GM12878 (cell line): ENCODE measurements around the gene MEGF11. TPM values are rescaled to one million over a fixed set of nuclear protein-coding genes. Genes with fewer than 3 reads are reported as not detected.

ENCODE experiments used
- ATAC-seq: fragments of 200-7000 bp; cut with Tn5 transposase; 3 replicates; pipeline ENCODE4 v1.9.1; 2020; ENCODE audit warnings: mild to moderate bottlenecking, moderate library complexity
- BruUV-seq: library from RNA; stranded (reverse); fragments of 400-500 nt; replicated peaks from 2 replicates; lab custom pipeline; 2021; lab: Mats Ljungman, UMichigan
- CTCF ChIA-PET: fragments of 300-600 bp; sonication (Branson Sonifier 250); formaldehyde crosslinking; extraction: SDS; loops from one replicate; lab custom pipeline; 2021; ENCODE audit warnings: inconsistent platforms; lab: Yijun Ruan, JAX
- POLR2A ChIA-PET: fragments of 350-600 bp; formaldehyde crosslinking; extraction: SDS; loops from one replicate; lab custom pipeline; 2021; ENCODE audit warnings: inconsistent platforms; lab: Charles Lee
- RAD21 ChIA-PET: fragments of 300-600 bp; sonication (Branson Sonifier 250); formaldehyde crosslinking; loops from one replicate; lab custom pipeline; 2023; ENCODE audit warnings: antibody characterized with exemption; ENCODE audit not compliant: unreplicated experiment; lab: Charles Lee
- SMC1A ChIA-PET: fragments of 300-600 bp; sonication (Branson Sonifier 250); formaldehyde crosslinking; loops from one replicate; lab custom pipeline; 2023; ENCODE audit not compliant: unreplicated experiment, uncharacterized antibody; lab: Charles Lee
- DNase-seq: peaks from one replicate; pipeline ENCODE4 v3.0.0-alpha.2; 2011; ENCODE audit warnings: low read depth, low spot score
- FAIRE-seq: peaks from 3 replicates; lab custom pipeline; 2011; peaks lifted over from hg19 to GRCh38; lab: Jason Lieb, UNC
- H2AFZ ChIP-seq: 2 replicates; pipeline ENCODE4 v1.6.0; 2011; ENCODE audit warnings: low read depth, low read length, control low read depth; ENCODE audit not compliant: control insufficient read depth
- H3K27ac ChIP-seq: 2 replicates; pipeline ENCODE4 v1.5.1; 2011; ENCODE audit warnings: control low read depth; ENCODE audit not compliant: control insufficient read depth, insufficient read depth
- H3K27me3 ChIP-seq, 2 experiments: replicated peaks in 1 of 2; 2 replicates each; pipeline versions ENCODE4 v1.6.0 to v1.6.1; 2011; ENCODE audit warnings: low read length in 1 of 2; ENCODE audit not compliant: control insufficient read depth in 2 of 2, insufficient read depth in 2 of 2
- H3K36me3 ChIP-seq, 2 experiments: 2 replicates each; pipeline ENCODE4 v1.5.1; 2011; ENCODE audit warnings: low read length in 1 of 2; ENCODE audit not compliant: control insufficient read depth in 2 of 2, insufficient read depth in 2 of 2
- H3K4me1 ChIP-seq: 2 replicates; pipeline ENCODE4 v1.6.1; 2011; ENCODE audit warnings: mild to moderate bottlenecking, low read length, moderate library complexity, mixed read lengths; ENCODE audit not compliant: control insufficient read depth, insufficient read depth
- H3K4me2 ChIP-seq: 2 replicates; pipeline ENCODE4 v1.6.0; 2011; ENCODE audit warnings: control low read depth; ENCODE audit not compliant: control insufficient read depth, insufficient read depth
- H3K4me3 ChIP-seq: fragments of 200-600 bp; sonication (generic); 2 replicates; pipeline ENCODE4 v1.5.1; 2016
- H3K79me2 ChIP-seq: 2 replicates; pipeline ENCODE4 v1.6.0; 2011; ENCODE audit warnings: low read length; ENCODE audit not compliant: control insufficient read depth, insufficient read depth
- H3K9ac ChIP-seq: 2 replicates; pipeline ENCODE4 v1.8.0; 2011; ENCODE audit warnings: low read length, control low read depth, mixed read lengths; ENCODE audit not compliant: control insufficient read depth, insufficient read depth
- H3K9me3 ChIP-seq: replicated peaks from 3 replicates; pipeline ENCODE4 v1.5.1; 2011; ENCODE audit warnings: mild to moderate bottlenecking, low read length; ENCODE audit not compliant: control insufficient read depth, insufficient read depth
- H4K20me1 ChIP-seq: 2 replicates; pipeline ENCODE4 v1.6.0; 2011; ENCODE audit not compliant: control insufficient read depth, insufficient read depth
- EP300 ChIP-seq, 2 experiments: fragments of 150-350 bp in 1 of 2; IDR thresholded peaks; 2 replicates each; pipeline ENCODE4 v1.6.1; 2011 to 2012; ENCODE audit warnings: low read depth in 2 of 2, low read length in 2 of 2, borderline replicate concordance in 1 of 2, improper control_type of control experiment in 1 of 2, inconsistent platforms in 1 of 2; ENCODE audit not compliant: control insufficient read depth in 1 of 2
- FOXK2 ChIP-seq: fragments of 450-650 bp; IDR thresholded peaks from 2 replicates; pipeline ENCODE4 v1.6.1; 2017; ENCODE audit warnings: mild to moderate bottlenecking, moderate library complexity
- JUND ChIP-seq: IDR thresholded peaks from 2 replicates; pipeline ENCODE4 v1.6.1; 2012; ENCODE audit warnings: low read depth, mild to moderate bottlenecking, low read length, improper control_type of control experiment, moderate library complexity
- NFIC ChIP-seq: IDR thresholded peaks from 2 replicates; pipeline ENCODE4 v1.6.1; 2012; ENCODE audit warnings: low read depth, mild to moderate bottlenecking, inconsistent platforms, low read length, moderate library complexity
- SPI1 ChIP-seq: IDR thresholded peaks from 2 replicates; pipeline ENCODE4 v1.6.1; 2011; ENCODE audit warnings: low read depth, mild to moderate bottlenecking, low read length, moderate library complexity, borderline replicate concordance; ENCODE audit not compliant: insufficient read depth
- ZNF274 ChIP-seq: IDR thresholded peaks from one replicate; pipeline ENCODE4 v1.8.0; 2011; ENCODE audit not compliant: insufficient read length, insufficient read depth
- WGBS: methylation state at CpG from one replicate; pipeline ENCODE4 v1.1.6; 2016; ENCODE audit warnings: low lambda C conversion rate; ENCODE audit not compliant: insufficient replicate concordance, insufficient coverage; ENCODE audit errors: missing lambda C conversion rate; 5-methylcytosine and 5-hydroxymethylcytosine counted together
- in situ Hi-C: fragments of 300-500 bp; cut with MboI; formaldehyde crosslinking; loops from 9 replicates; pipeline ENCODE4 v1.14.3; 2018; ENCODE audit warnings: mixed read lengths
- intact Hi-C: fragments of 100-400 bp; cut with micrococcal nuclease; formaldehyde crosslinking; loops from one replicate; pipeline ENCODE4 v1.14.2; 2022; ENCODE audit not compliant: unreplicated experiment
- polyA plus RNA-seq, 11 experiments: library from polyadenylated mRNA; depleted of rRNA in 4 of 11; unstranded in 6 of 11; stranded (reverse) in 5 of 11; fragments of >200 nt; fragmentation: Nextera tagmentation in 4 of 11; fragmentation: Illumina TruSeq in 1 of 11; extraction: Ambion mirVana in 4 of 11; extraction: Trizol in 1 of 11; gene quantifications; 1 replicate in 1 of 11; 2 replicates in 10 of 11; pipeline versions ENCODE4 v1.2.1 to v1.2.3, GENCODE V29; 2011 to 2016; ENCODE audit warnings: inconsistent platforms in 2 of 11, missing spikeins in 2 of 11, low read depth in 1 of 11
- total RNA-seq, 4 experiments: library from RNA; depleted of rRNA in 3 of 4; stranded (reverse); fragments of >200 nt in 3 of 4; fragmentation: Illumina TruSeq in 1 of 4; extraction: Trizol in 1 of 4; gene quantifications; 2 replicates each; pipeline versions ENCODE4 v1.2.1 to v1.2.3, GENCODE V29; 2013 to 2021

Gene MEGF11
- total and polyA plus RNA-seq, 10 of the 15 experiments (the other 5 are each of a cell fraction or from before 2014, with no cell fraction given) = 0.03 to 1.7 (median 0.49) TPM

DNA sequence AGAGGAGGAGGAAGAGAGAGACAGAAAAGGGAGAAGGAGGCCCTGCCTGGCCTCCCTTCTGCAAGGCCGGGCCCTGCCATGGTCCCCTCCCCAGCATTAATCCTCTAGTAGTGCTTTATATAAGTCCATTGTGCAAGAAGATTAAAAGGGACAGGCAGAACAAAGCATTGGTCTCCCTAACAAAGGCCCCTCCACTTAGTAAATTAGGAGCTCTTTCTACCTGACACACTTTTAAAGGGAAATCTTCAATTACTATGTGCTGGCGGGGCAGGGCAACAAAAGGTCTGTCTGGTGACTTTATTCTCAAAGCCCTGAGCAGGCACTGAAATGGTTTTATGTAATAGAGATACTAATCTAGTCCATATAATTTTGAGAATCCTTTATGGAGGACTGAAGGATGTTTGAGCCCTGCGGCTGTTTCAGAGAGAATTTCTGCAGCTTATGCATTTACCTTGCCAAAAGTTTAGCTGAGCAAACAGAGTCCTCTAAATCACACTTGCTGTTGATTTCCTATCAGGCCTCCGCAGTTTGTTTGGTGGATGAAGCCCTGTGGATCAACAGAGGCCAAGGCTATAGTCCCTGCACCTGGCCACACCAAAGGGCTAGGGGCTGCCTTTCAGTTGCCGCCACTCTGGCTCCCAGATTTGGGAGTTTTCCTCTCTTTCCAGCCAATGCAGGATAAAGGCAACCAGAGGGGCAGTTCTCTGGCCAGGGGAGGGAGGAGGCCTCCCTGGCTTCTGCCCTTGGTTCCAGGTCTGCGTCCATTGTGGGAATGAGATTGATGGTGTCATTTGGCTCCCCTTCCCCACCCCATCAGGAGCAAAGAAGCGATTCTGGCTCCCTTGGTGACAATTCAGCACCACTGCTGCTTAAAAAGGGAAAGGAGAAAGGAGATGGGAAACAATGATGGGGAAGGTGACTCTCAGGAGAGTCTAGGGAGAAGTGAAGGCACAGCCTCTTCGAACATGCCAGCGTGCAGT, 148.0 kb downstream of the MEGF11 start:
- ChIA-PET CTCF (no interaction called here), SMC1A (no interaction called here), RAD21 (no interaction called here), POLR2A (no interaction called here)
- no peak for DNase-seq
- Histone ChIP-seq H2AFZ (no peak overlapping the region), H3K4me2 (no peak overlapping the region), H3K4me3 (no peak overlapping the region), H3K36me3 (no peaks in the 10 kb centered on the region), H3K79me2 (no peaks in the 10 kb centered on the region), H3K9me3 (no peaks in the 10 kb centered on the region), H3K4me1 (no peaks in the 10 kb centered on the region; the same call in 1 of the 2 replicates), H3K9ac (no peak overlapping the region), H3K27me3 (peaks cover 0 to 3% of the 10 kb centered on the region in 2 experiments), H4K20me1 (no peaks in the 10 kb centered on the region), H3K27ac (no peak overlapping the region)
- ATAC-seq = no peak
- FAIRE-seq = no peak
- TF ChIP-seq EP300 (IDR thresholded peaks at IDR 0.05; ENCODE audit: borderline replicate concordance in 1 of 2, control insufficient read depth in 1 of 2, low read depth in 2 of 2, low read length in 2 of 2) (no peak), ZNF274 (no peak), SPI1 (no peak), FOXK2 (no peak), NFIC (no peak), JUND (no peak)
- 38% methylated on average over 9 of the region's 9 CpGs for whole genome bisulfite sequencing
- in situ Hi-C loops = no loop called here
- BruUV-seq = no TSS peak
- intact Hi-C loops = no loop called here
